HG02678 (cell line): ENCODE results near the gene HTR1B.

ENCODE experiments used
- ATAC-seq: cut with Tn5 transposase; IDR thresholded peaks from one replicate; pipeline ENCODE4 v1.9.1; 2021; ENCODE audit warnings: mild to moderate bottlenecking, moderate library complexity; ENCODE audit not compliant: unreplicated experiment

Gene HTR1B

DNA sequence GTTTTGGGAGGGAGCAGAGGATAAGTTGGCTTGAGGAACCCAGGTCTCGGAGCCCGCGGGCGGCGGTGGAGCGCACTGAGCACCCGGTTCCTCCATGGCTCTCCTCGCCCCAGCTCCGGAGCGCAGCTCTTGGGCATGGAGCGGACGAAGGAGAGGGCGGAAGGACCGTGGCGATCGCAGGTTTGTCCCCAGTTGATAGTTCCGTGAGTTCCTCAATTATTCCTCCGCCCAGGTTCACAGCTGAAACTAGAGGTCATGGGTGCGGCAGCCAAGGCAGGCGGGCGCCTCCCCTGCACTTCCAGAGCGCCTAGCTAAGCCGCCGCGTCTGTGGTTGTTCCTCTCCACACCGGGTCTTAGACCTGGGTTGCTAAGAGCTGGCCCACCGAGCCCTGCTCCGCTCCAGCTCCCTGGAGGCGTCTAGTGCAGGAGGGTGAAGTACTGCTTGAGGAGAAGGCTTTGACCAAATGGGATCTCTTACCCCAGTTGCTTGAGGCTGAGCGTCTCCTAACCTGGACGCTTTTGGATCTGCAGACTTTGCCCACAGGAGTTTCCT is at the start of gene HTR1B:
Gene HTR1B, minus strand, starts transcription at position 184 of the 553 bp plus-strand sequence. Its CDS starts 88 bp downstream, at position 96.
- no peak for ATAC-seq

- ATAC-seq = no peak
These were observed 49.3 kb upstream of the HTR1B start for GRCh38 chr6:77512554-77512953.

DNA sequence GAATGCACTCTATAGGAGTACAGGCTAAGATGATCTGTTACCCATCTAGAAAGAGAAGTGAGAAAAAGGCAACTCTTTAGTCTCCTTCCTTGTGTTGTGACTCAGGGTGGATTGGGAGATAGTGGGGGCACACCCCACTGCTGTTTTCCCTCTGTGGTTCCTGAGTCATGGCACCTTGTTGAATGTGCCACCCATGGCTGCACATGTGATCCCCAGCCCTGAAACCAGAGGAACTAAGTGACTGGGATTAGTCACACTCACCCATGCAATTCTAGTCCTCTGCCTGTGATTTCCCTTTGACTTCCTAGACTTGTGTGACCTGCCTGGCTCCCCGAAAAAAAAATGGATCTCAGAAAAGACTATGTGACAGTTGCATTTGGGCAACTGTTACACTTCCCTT is 48.6 kb upstream of the HTR1B start:
- no peak for ATAC-seq

GRCh38 chr6:77502981-77503380 is 39.7 kb upstream of the HTR1B start:
- no peak for ATAC-seq

GRCh38 chr6:77492530-77492929 is 29.2 kb upstream of the HTR1B start:
- no peak for ATAC-seq

DNA sequence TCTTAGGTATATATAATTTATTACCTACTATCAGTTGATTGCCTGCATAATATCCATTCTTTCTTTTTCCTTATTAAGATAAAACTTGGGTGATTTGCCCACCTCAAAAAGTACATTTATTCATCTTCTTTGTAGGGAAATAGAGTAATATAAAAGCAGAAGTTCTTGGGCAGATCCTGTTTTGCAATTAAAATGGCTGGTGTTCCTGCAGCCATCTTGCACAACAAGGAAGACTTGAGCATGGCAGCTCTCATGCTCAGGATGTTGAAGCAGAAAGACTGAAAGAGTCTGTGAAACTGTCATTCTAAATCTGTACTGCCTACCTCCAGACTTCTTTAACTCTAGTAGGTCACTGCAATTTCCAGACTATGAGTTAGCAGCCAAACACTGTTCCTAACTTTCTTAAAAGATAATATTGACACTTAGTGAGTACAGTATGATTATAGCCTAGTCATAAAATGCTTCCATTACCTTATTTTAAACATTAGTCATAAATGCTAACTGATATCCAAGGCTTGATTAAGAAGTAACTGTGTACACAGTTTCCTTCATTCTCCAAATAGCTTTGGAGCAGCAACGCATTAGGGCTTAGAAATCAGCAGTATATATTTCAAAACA is 24.6 kb upstream of the HTR1B start:
- ATAC-seq = no peak

DNA sequence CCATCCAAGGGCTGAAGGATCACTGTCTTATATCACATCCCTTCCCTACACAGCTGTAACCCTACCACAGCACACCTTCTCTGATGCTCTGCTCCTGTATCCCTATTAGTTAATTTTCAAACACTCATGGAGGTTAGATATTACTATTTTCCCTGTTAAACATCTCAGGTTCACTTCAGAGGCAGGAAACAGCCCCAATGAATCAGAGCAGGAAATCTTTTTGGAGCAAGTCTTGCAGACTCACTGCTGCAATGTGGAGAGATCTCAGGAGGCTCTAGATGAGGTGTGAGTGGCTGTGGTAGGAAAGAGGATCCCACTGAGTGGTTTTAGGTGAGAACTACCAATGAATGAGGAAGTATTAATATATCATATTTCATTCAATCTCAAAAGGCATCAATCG is 19.7 kb upstream of the HTR1B start:
- ATAC-seq = no peak

GRCh38 chr6:77474973-77475372 is 11.7 kb upstream of the HTR1B start:
- ATAC-seq = no peak

DNA sequence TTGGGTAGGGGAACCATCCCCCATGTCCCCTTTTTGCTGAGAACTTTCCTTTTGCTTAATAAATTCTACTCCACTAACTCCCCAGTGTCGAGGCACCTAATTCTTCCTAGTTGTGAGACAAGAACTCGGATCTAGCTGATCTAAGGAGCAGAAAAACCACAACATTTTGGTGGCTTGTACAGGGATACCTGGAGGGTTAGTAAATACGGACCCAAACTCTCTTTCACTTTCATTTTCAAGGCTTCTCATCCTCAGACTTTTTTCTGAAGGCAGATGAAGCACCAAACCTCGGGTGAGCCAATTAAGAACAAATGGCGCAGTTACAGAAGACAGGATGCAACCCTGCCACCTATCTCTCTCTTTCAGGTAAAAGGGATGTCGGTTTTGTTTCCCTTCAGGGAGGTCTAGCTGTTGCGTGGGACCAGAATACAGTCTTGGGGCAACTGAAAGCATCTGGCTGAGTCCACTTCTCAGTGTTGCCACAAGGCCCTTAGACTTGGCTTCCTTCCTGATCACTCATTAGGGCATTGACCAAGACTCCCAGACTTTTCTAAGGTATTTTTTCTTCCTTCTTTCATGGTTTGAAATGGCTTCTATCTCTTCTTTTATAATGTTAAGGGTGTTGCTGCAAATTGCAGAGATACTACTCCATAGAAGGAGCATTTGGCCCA is 11.1 kb upstream of the HTR1B start:
- ATAC-seq = no peak

DNA sequence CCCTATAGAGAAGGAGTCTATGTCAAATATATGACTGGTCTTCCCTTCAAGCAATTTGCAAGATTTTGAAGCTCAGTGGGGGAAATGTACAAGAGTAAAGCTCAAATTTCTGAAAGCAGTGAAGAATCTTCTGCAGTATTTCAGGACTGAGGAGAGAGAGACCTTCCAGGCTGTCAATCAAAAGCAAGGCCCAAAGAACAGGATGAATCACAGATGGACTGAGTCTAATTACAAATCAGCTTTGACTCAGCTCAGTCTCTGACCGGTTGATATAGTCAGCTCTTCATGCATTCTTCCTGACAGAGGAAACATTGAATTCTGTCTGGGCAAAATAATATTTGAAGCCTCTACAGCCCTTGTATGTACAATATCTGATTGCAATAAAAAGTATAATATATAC is 7.7 kb upstream of the HTR1B start:
- no peak for ATAC-seq

- no peak for ATAC-seq
These were observed 5.6 kb upstream of the HTR1B start for GRCh38 chr6:77468939-77469338.

GRCh38 chr6:77466451-77467437 is 3.5 kb upstream of the HTR1B start:
- peak; percentile 76 for ATAC-seq

DNA sequence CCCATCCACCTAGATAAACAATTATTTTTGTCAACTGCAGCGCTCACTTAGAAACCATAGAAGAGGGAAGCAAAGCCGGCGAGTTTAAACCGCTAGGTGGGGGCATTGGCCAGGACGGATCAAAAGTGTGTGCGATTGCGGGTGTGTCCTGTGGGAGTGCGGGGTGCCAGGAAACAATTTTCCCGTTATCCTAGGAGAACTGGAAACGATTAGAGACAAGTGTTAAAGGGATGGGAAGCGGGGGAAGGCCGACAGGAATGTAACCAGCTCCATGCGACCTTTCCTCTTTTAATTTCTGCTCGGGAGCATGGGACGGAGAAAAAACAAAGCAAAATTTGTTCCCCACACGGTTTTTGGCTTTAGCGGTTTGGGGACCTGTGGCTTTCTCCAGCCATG is 2.8 kb upstream of the HTR1B start:
- peak; percentile 84 for ATAC-seq

GRCh38 chr6:77464495-77464867 is 1.2 kb upstream of the HTR1B start:
- ATAC-seq = no peak

DNA sequence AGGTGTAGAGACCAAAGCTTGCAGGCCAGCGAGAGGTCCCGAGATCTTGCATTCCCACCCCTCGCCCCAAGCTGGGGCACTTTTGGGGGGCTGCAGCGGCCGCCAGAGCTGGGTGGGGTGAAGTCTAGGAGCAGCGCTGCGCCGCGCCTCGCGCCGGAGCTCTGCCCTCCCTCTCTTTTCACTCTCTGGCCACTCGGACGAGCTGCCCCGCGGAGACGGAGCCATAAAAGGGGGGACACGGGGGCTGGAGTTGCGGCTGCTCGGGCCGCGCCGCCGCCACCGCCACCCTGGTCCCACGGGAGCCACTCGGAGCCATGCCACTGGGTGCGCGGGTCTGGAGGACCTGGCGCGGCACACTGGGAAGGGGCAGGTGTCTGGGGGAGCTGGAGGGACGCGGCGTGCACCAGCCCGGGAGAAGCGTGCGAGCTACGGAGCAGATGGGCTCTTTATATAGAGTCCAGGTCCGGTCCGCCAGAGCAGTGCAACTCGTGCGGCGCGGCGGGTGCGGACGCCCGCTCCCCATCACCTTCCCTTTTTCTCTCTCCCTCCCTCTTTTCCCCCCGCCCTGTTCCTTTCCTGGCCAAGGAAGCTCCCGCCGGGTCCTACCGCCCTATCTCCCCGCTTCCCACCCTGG is 687 bp upstream of the HTR1B start:
- no peak for ATAC-seq

- no peak for ATAC-seq
These were observed 658 bp downstream of the HTR1B start for GRCh38 chr6:77462359-77463307.

- ATAC-seq = no peak
These were observed 1.5 kb downstream of the HTR1B start for GRCh38 chr6:77461796-77462195.

DNA sequence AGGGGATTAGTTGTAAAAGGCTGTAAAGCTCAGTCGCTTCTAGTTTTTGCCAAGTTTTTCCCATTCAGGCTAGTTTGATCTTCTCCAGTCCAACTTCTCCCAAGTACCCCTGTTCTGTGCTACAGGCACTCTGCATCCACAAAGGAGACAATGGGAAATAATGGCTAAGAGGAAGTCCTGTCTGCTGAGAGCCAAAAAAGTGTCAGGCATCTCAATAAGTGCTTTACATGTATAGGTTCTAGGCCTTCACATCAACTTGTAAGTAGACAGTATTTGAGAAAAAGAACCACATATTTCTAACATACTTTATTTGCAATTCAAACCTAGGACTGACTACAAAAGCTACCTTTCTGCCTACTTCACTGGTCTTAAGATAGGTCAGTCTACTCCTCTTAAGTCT is 4.9 kb downstream of the HTR1B start:
- no peak for ATAC-seq

GRCh38 chr6:77457720-77458349 is 5.5 kb downstream of the HTR1B start:
- ATAC-seq = peak; percentile 86
